HG02588 (cell line): Measurements from ENCODE around the gene PI4KB.
"Not testable (repeated sequence)": the region's sequence is repeated elsewhere in the genome, so short reads cannot be mapped to it uniquely, and the experiment has no call there.

ENCODE experiments used
- ATAC-seq: cut with Tn5 transposase; IDR thresholded peaks from one replicate; pipeline ENCODE4 v1.9.1; 2021; ENCODE audit warnings: mild to moderate bottlenecking, moderate library complexity; ENCODE audit not compliant: unreplicated experiment

PI4KB gene

DNA sequence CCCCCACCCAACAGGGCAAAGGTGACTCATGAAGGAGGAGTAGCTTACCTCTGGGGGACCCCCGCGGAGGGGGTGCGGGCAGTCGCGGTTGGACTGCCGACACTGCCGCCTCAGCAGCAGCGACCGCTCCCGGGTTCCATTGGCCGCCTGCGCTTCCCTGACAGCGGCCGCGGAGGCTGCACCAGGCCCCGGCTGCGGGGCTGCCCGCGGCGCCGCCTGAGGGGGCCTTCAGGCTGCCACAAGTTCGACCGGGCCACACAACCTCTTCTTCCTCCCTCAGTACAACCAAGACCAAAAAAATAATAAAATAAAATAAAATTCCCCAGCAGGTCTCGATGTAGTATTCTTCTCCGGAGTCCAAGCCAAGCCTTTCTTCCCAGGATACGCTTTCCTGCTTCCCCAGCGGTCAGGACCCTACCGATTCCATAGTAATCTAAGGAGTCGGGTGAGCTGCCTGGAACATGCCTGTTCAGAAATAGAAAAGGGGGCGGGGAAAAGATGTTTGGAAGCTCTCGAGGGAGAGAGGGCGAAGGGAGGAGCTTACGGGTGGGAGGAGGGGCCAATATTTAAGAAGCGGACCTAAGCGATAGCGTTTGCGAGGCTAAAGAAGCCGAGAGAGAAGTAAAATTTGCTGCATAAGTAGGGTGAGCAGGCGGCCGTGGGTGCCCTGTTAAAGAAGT lies at the start of gene PI4KB:
TSS of gene PI4KB (minus strand) at position 194 of the 680 bp plus-strand sequence. CDS start 10,935 bp downstream, outside the sequence.
- peak; percentile 72 for ATAC-seq

DNA sequence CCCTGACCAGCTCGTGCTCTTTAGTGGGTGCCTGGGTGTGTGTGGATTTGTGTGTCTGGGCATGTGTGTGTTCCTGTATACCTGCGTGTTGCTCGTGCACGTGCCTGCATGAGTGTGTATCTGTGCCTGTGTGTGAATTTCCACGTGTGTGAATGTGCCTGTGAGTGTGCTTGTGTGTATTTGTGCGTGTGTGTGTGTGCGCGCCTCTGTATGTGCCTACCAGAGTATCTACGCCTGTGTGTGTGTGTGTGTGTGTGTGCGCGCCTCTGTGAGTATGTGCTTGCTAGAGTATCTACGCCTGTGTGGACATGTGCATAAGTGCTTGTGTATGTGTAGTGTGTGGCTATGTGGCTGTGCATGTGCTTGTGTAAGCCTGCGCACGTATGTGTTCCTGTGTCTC lies 46.0 kb upstream of the PI4KB start:
- no peak for ATAC-seq

DNA sequence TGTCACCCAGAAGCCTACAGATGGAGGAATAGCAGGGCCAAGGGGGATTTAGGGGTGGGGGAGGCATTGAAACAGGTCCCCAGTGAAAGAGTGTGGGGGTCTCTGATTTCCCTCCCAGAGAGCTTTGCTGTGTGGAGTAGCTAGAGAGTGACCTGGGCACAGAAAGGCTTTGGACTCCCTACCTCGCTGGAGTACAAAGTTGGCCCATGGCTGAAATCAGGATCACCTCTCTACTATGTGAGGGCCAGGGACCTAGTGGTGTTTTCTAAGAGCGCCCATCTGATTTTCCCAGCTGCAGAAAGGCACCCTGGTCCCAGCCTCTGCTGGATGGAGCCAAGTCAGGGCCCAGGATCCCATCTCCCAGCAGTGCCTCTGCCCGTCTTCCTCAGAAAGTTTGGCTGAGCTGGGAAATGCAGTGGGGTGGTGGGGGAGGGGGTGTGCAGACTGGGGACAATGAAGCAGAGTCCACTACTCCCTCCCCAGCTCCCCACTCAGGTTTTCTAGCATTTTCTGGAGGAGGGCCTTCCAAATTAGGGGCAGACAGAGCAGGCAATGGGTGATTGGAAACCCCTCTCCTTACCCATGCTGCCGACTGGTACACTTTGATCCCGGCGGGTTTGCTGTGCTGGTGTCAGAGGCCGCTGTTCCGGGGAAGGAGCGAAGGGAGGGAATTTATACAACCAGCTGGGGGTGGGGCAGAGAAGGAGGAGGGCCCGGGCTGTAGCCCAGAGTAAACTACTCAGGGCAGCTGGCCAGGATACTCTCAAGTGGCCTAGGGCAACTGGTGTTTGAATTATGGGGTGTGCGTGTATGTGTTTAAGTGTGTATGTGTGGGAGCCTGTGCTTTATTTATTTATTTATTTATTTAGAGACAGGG lies 45.1 kb upstream of the PI4KB start, which contains the start of gene SELENBP1:
TSS of gene SELENBP1 (minus strand) at position 648 of the 877 bp plus-strand sequence. CDS start at position 584, 64 bp downstream.
- ATAC-seq: no peak

DNA sequence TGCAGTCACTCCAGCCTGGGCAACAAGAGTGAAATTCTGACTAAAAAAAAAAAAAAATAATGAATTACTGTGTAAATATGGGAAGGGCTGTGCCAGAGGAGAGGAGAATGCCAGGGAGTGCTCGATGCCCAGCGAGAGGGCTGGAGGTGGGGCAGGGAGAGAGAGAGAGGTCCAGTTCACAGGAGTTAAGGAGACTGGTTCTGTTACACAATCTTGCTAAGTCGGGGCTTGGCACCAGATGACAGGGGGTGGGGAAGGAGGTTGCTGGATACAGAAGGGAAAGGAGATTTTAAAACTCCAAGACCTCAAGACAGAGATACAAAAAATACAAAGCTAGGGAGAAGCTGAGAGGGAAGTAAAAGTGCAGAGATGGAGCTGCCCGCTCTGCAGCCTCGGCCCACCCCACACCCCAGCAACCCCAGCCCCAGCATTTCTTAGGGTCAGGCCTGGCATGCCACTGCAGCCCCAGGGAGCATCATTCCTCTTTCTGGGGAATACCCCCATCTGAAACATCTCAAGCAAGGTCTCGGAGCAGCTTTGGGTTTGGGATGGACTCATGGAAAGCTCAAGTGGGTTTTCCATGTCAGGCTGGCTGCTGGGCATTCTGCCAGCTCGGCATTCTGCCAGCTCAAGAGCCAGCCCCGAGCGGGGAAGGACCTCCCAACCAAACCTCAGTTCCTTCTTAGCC lies 44.3 kb upstream of the PI4KB start:
- no peak for ATAC-seq

DNA sequence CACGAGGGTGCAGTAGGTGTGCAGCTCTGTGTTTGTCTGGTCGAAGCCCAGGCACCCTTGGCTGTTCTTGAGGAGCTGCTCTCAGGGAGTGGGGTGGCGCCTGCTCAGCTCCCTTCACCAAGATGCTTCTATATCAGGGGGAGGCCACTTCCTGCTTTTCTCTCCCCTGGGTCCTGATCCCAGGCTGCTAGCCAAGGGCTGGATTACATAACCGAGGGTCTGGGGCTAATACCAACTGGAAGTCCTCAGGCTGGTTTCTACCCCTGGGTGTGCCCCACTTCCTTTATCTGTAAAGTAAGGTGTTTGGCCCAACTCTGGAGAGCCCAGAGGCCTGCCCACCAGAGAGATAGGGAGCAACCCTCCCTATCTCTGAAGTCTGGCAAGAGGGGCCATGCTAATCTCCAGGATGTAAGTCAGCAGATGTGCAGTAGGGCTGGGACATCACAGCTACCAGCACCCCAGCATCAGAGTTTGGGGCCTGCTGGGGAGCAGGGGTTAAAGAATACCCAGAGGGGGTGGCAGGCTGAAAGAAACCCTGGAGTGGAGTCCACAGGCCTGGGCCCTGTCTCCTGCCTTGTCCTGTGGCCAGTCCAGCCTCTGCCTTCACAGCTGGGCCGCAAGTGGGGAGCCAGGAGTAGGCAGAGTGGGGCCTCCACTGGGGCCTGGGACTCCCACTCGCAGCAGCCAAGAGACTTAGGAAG lies 43.1 kb upstream of the PI4KB start:
- no peak for ATAC-seq

DNA sequence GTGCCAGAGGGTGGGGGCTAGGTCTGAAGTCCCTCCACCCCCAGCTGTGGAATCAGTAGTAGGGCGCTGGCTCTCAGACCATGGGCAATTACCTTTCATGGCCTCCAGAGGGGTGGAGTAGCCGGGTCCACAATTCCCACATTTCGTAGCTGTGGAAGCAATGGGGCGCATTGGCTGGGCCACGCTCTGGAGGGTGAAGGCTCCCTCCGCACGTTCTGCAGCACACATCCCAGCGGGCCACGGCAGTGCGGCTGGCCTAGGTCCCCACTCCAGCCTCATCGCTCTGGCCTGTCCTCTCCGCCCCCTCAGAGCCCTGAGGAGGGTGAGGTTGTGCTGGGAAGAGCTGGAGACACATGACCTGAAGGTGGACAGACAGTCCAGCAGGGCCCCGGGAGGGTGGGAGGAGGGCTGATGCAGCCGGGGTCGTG lies 42.4 kb upstream of the PI4KB start:
- no peak for ATAC-seq

DNA sequence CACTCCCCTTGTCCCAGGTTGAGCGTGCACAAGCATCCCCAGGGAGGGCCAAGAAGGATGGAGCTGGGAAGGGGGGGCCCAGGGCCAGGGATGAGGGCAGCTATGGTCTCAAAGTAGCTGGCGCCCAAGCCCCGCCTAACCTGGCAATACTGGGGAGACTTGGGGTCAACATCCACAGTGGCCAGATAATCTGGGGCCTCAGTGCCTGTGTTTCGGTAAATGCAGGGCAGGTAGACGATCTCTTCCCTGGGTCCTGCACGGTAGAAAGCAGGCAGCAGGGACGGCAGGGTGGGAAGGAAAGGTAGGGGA lies 42.0 kb upstream of the PI4KB start:
- no peak for ATAC-seq

DNA sequence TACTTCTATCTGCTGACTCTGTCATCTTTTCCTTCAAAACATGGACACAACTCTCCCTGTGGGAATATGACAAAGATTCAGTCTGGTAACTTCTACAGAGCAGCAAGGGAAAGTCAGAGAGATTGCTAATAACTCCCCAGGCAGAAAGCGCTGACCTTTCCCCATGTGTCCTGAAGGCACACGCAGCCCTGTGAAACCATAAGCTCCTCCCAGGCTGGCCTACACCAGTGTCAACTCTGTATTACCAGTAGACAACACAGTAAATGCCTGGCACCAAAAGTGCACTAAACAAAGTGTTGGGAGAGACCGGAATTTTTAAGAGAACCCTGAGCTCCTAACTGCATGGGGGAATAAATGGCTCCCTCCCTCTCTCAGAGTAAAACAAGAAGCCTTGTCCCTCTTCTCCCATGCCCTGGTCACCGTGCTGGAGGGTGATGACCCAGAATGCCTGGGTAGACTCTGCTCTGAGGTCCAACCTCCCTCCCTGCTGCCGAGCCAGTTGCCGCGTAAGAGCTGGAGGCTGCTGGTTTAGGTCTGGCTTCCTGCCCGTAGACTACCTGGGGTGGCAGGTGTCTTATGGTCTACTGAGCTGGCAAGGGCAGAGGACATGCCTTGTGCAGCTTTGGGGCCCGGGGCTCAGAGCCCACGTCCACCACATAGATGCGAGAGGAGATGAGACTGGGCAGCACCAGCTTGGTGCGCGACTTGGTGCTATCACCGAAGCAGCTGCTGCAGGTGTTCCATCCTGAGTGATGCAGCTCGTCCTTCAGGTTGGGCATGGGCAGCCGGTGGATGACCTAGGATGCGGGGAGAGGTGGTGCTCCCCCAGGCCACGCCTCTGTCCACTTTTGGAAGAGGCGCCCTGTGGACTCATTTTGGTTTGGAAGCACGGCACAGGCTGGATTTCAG lies 41.4 kb upstream of the PI4KB start:
- ATAC-seq: no peak

DNA sequence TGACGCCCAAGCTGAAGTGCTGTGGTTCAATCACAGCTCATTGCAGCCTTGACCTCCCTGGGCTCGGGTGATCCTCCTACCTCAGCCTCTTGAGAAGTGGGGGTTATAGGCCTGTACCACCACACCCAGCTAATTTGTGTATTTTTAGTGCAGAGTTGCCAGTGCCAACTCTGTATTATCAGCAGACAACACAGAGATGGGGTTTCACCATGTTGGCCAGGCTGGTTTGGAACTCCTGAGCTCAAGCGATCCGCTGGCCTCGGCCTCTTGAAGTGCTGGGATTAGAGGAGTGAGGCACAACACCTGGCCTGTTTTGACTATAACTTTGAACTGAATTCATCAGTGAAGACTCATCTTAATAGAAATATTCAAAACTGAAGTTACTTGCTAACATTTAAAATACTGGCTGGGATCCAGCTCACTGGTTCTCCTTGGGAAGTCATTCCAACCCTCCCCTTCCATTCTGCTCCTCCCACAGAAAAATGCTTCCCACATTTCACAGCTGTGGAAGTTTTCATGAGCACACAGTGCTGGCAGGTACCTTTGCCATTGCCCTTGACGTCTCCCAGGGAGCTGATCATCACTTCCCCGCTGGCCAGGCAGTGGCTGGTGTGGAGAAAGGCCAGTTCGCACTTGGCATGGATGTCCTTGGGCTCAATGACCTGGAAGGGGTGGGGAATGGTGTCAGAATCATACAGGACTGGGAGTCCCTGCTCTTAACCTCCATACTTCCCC lies 40.6 kb upstream of the PI4KB start:
- no peak for ATAC-seq

DNA sequence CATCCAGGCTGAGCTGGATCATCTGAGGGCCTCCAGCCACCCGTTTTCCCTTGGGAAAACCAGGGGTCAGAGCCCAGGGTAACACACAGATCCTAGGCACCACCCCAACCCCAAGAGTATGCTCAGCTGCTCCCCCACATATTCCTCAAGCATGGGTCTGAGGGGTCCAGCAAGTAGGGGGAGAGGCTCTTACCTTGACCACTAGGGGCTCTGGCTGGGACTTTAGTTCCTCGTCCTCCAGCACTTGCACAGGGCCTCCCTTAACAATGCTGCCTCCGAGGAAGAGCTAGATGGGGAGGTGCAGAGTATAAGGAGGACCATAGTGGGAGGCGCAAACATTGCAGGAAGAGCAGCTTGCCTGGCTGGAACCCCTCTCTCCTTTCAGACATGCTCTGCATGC lies 37.8 kb upstream of the PI4KB start:
- no peak for ATAC-seq

DNA sequence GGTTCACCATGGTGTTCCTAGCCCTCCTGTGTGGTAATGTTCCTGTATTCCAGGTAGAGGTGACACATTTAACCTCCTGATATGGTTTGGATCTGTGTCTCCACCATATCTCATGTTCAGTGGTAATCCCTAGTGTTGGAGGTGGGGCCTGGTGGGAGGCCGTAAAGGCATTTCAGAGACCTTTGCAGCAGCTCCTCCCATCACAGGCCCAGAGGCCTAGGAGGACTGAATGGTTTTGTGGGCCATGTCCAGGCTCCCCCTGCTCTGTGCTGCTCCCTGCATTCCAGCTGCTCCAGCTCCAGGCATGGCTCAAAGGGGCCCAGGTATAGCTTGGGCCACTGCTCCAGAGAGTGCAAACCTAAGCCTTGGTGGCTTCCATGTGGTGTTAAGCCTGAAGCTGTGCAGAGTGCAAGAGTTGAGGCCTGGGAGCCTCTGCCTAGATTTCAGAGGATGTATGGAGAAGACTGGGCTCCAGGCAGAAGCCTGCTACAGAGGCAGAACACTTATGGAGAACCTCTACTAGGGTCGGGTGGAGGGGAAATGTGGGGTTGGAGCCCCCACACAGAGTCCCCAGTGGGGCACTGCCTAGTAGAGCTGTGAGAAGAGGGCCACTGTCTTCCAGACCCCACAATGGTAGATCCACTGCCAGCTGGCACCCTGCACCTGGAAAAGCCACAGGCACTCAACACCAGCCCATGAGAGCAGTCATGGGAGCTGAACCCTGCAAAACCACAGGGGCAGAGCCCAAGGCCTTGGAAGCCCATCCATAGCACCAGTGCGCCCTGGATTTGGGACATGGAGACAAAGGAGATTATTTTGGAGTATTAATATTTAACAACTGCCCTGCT lies 35.3 kb upstream of the PI4KB start:
- ATAC-seq: no peak

DNA sequence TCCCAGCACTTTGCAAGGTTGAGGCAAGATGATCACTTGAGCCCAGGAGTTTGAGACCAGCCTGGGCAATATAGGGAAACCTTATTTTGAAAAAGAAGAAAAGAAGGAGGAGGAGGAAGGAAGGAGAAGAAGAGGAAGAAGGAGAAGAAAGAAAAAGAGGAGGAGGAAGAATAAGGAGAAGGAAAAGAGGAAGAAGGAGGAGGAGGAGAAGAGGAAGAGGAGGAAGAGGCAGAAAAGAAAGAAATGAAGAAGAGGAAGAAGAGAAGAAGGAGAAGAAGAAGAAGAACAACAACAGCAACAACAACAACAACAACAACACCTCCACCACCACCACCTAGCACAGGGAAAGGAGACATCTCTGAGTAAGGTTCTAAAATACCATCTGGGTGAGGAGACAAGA lies 34.7 kb upstream of the PI4KB start:
- ATAC-seq: no peak

DNA sequence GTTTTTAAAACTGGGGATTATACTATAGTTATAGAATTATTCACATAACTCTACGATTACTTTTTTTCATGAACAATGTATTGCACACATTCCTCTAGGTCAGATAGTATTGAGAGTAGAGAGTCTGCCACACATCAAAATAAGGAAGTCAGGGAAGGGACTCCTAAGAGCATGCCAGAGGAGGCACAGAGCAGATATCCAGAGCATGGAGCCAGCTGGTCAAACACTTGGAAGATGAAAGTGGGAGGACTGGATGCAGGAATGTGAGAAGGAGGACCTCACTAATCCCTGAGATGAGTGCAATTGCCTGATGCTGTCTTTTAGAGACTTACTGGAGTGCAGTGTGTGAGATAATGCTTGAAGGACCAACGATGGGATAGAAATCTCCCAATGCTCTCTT lies 29.5 kb upstream of the PI4KB start:
- ATAC-seq: no peak

DNA sequence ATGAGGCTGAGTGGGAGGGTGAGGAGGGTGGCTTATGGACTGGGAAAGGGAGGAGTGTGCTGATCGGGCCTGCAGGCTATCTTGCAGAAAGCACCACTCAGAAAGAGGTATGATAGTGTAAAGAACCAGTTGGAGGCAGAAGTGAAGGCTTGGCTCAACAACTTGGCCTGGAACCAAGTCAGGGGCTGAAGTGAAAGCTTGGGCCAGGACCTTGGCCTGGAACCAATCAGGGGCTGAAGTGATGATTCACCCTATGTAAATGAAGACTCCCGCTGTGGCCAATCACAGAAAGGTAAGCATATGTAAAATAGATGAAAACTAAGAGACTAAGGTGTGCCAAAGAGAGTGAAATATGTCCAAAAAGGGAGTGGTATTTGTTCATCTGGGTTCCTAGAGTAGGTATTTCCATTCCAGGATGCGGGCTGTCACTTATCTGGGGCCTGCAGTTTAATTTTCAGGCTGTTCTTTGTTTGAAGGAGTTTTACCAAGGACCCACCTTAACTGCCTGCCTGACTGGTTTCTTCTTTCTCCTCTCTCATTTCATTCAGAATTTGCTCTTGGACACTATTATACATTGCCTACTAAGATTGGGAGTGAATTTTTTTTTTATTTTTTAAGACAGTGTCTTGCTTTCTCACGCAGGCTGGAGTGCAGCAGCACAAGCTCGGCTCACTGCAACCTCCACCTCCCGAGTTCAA lies 25.0 kb upstream of the PI4KB start:
- no peak for ATAC-seq

DNA sequence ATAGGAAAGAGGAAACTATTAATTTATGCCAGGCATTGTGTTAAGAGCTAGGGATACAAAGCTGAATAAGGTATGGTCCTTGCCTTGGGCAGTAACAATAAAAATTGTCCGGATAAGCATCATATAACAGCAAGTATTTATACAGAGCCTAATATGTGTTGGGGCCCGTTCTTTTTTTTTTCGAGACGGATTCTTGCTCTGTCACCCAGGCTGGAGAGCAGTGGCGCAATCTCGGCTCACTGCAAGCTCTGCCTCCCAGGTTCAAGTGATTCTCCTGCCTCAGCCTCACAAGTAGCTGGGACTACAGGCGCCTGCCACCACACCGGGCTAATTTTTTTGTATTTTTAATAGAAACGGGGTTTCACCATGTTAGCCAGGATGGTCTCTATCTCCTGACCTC lies 23.1 kb upstream of the PI4KB start:
- ATAC-seq: not testable (repeated sequence)

DNA sequence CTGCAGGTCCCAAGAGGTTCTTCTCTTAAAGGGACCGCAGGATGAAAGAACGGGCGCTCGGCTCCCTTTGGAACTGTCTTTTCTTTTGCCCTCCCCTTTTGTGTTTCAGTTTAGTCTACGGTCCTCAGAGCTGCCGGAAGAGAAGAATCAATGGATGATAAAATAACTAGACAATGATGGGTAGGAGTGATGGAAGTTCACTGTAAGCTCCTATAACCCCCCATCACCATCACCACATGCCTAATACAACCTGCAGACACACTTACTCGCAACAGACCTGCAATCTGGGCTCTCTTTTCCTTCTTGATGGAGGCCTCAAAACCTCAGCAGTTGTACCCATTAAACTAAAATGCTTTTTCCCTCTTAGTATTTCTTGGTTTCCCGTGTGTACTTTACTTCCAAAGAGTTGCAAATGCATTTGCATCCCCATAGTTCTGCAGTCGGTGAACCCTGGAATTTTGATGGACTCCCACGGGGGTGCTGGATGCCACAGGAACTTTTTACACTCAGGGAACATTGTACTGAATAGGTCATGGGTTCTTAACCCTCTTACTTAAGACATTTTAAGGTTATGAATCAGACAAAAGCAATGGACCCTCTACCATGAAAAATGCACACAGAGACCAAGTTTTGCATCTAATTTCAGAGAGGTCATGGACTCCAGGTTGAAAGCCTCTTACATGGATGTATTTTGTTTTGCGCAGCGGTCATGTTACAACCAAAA lies 20.5 kb upstream of the PI4KB start:
- no peak for ATAC-seq
